Panc1 (cell line): ENCODE results near the gene NUCB2. TPM values are rescaled to one million over a fixed set of nuclear protein-coding genes. Genes with fewer than 3 reads are reported as not detected.

Source experiments
- ATAC-seq: fragments of 200-7000 bp; cut with Tn5 transposase; 2 replicates; pipeline ENCODE4 v1.9.1; 2020; ENCODE audit warnings: mild to moderate bottlenecking, moderate library complexity
- BruUV-seq: library from RNA; stranded (reverse); fragments of 400-500 nt; replicated peaks from 2 replicates; lab custom pipeline; 2021; lab: Mats Ljungman, UMichigan
- CTCF ChIA-PET: fragments of 300-600 bp; sonication (Branson Sonifier 250); formaldehyde crosslinking; loops from one replicate; lab custom pipeline; 2022; ENCODE audit warnings: antibody characterized with exemption; lab: Charles Lee
- POLR2A ChIA-PET: fragments of 300-600 bp; sonication (Branson Sonifier 250); formaldehyde crosslinking; loops from one replicate; lab custom pipeline; 2022; ENCODE audit warnings: antibody characterized with exemption; lab: Charles Lee
- DNase-seq: peaks from one replicate; pipeline ENCODE4 v3.0.0-alpha.2; 2010; ENCODE audit warnings: low read depth, low spot score
- H3K27ac ChIP-seq: 2 replicates; pipeline ENCODE4 v1.5.1; 2011; ENCODE audit warnings: mild to moderate bottlenecking, low read length, inconsistent platforms
- H3K27me3 ChIP-seq: fragments of 200-500 bp; sonication (Bioruptor generic); 2 replicates; pipeline ENCODE4 v1.6.0; 2014; ENCODE audit warnings: low read length, inconsistent platforms; ENCODE audit not compliant: control insufficient read depth, insufficient read depth
- H3K36me3 ChIP-seq: fragments of 200-500 bp; sonication (Bioruptor generic); 2 replicates; pipeline ENCODE4 v1.5.1; 2014; ENCODE audit warnings: inconsistent platforms, mild to moderate bottlenecking, low read length, moderate library complexity; ENCODE audit not compliant: control insufficient read depth, insufficient read depth
- H3K4me1 ChIP-seq: 2 replicates; pipeline ENCODE4 v1.5.1; 2011; ENCODE audit warnings: inconsistent platforms, mild to moderate bottlenecking, low read length, moderate library complexity; ENCODE audit not compliant: control insufficient read depth, insufficient read depth
- H3K4me3 ChIP-seq, 2 experiments: 2 replicates each; pipeline ENCODE4 v1.5.1; 2011 to 2012; ENCODE audit warnings: low read depth in 2 of 2, low read length in 2 of 2, mild to moderate bottlenecking in 2 of 2, inconsistent platforms in 1 of 2, moderate library complexity in 1 of 2
- H3K9me3 ChIP-seq: fragments of 200-500 bp; sonication (Bioruptor generic); 2 replicates; pipeline ENCODE4 v1.5.1; 2014; ENCODE audit warnings: low read depth, mild to moderate bottlenecking, inconsistent platforms, low read length, moderate library complexity; ENCODE audit not compliant: control insufficient read depth, insufficient read depth
- CTCF ChIP-seq: fragments of 450-650 bp; IDR thresholded peaks from 2 replicates; pipeline ENCODE4 v1.5.1; 2017; ENCODE audit warnings: mild to moderate bottlenecking
- POLR2AphosphoS5 ChIP-seq: IDR thresholded peaks from 2 replicates; pipeline ENCODE4 v1.6.1; 2012; ENCODE audit warnings: mild to moderate bottlenecking, low read depth, low read length, moderate library complexity
- REST ChIP-seq, 2 experiments: IDR thresholded peaks; 2 replicates each; pipeline ENCODE4 v1.6.1; 2011 to 2012; ENCODE audit warnings: low read depth in 2 of 2, control low read depth in 1 of 2, low read length in 1 of 2, mild to moderate bottlenecking in 1 of 2, moderate library complexity in 1 of 2; ENCODE audit not compliant: insufficient read depth in 1 of 2
- SIN3A ChIP-seq: IDR thresholded peaks from 2 replicates; pipeline ENCODE4 v1.6.1; 2012; ENCODE audit warnings: low read depth, mild to moderate bottlenecking, low read length, moderate library complexity, borderline replicate concordance; ENCODE audit not compliant: insufficient read depth
- TCF7L2 ChIP-seq: IDR thresholded peaks from 2 replicates; pipeline ENCODE4 v1.6.1; 2011; ENCODE audit warnings: mild to moderate bottlenecking, low read depth, low read length, inconsistent platforms
- in situ Hi-C: cut with HindIII; loops from 2 replicates; pipeline ENCODE4 v1.10.0; 2016; ENCODE audit warnings: low sequenced_read_pairs, low pct_unique_long_range_greater_than_20kb
- intact Hi-C: fragments of 100-400 bp; cut with micrococcal nuclease; formaldehyde crosslinking; loops from one replicate; pipeline ENCODE4 v1.10.0; 2022; ENCODE audit not compliant: unreplicated experiment
- total RNA-seq: library from RNA; stranded (reverse); gene quantifications from one replicate; pipeline ENCODE4 v1.2.1, GENCODE V29; 2021; ENCODE audit not compliant: unreplicated experiment

NUCB2 gene
- total RNA-seq, 1 experiment from 2014 or later, result 62.2 TPM

- Histone ChIP-seq H3K36me3 (no peaks in the 10 kb centered on the region), H3K27me3 (no peaks in the 10 kb centered on the region), H3K4me3 (no peak overlapping the region), H3K9me3 (no peaks in the 10 kb centered on the region), H3K4me1 (no peaks in the 10 kb centered on the region), H3K27ac (no peak overlapping the region)
- no TSS peak for BruUV-seq
- ATAC-seq, result no peak
- intact Hi-C loops (no loop called here), in situ Hi-C loops (no loop called here)
- DNase-seq, result no peak
- ChIA-PET POLR2A (no interaction called here), CTCF (no interaction called here)
- TF ChIP-seq SIN3A (no peak), REST (IDR thresholded peaks at IDR 0.05; ENCODE audit: insufficient read depth in 1 of 2, low read depth in 2 of 2, low read length in 1 of 2) (no peak), CTCF (no peak)
Measured at GRCh38 chr11:17259519-17259918, 17.0 kb upstream of the NUCB2 start.

- ChIA-PET CTCF (no interaction called here), POLR2A (no interaction called here)
- Histone ChIP-seq H3K27me3 (no peaks in the 10 kb centered on the region), H3K9me3 (no peaks in the 10 kb centered on the region), H3K4me1 (no peaks in the 10 kb centered on the region), H3K36me3 (no peaks in the 10 kb centered on the region), H3K27ac (no peak overlapping the region), H3K4me3 (no peak overlapping the region)
- no TSS peak for BruUV-seq
- no peak for ATAC-seq
- no peak for DNase-seq
- intact Hi-C loops (no loop called here), in situ Hi-C loops (no loop called here)
- TF ChIP-seq POLR2AphosphoS5 (no peak), CTCF (no peak), TCF7L2 (no peak), SIN3A (no peak), REST (IDR thresholded peaks at IDR 0.05; ENCODE audit: insufficient read depth in 1 of 2, low read depth in 2 of 2, low read length in 1 of 2) (no peak)
Measured at GRCh38 chr11:17260020-17260419, 16.5 kb upstream of the NUCB2 start.
